HG03571 (cell line): ENCODE results near the gene TSBP1.
"Not testable (repeated sequence)": the region's sequence is repeated elsewhere in the genome, so short reads cannot be mapped to it uniquely, and the experiment has no call there.

Experiments used
- ATAC-seq: cut with Tn5 transposase; IDR thresholded peaks from one replicate; pipeline ENCODE4 v1.9.1; 2021; ENCODE audit not compliant: unreplicated experiment

Gene TSBP1

GRCh38 chr6:32291543-32291942, 80.2 kb downstream of the TSBP1 start:
- ATAC-seq: no peak

DNA sequence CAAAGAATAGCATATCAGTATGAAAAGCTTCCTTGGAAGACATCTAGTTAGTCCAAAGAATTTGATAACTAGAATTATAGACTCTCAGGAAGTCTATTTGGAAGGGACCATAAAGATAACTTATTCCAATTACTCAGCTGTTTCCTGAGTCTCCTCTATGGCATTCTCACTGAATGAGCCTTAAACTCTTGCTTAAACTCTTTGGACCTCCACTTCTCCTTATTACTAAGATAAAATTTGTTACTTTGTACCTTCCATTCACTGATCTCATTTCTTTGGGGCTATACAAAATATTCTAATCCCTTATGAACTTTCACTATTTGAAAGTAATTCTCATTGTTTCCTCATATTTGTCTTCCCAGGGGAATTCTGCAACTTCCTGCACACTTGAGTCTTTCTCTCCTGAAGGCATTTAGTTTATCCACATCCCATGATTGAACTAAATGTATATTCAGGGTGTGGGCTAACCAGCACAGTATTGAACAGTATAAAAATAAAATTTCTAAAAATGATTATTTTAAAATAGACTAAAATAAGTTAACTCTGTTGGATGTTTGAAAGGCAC, 80.7 kb downstream of the TSBP1 start:
- no peak for ATAC-seq

DNA sequence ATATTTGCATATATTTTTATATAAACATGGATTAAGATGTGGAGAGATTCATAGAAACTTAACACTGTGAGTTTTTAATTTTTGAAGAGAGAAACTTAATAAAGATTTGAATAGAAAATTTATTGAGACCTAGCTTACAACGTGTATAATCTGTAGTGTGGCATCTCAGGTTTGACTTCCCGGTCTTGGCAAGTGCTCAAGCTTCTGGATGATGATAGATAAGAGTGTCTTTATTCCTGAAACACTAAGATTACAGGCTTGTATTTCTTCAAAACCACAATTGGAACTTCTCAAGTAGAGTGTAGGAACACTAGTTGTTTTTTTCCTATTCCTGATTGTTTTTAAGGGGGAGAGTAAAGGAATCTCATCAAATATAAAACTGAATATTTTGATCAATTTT, 83.3 kb downstream of the TSBP1 start:
- no peak for ATAC-seq

- not testable (repeated sequence) for ATAC-seq
These were observed 97.7 kb downstream of the TSBP1 start for GRCh38 chr6:32273801-32274577.

GRCh38 chr6:32271429-32271828, 100.3 kb downstream of the TSBP1 start:
- ATAC-seq: no peak

GRCh38 chr6:32268459-32268858, 103.2 kb downstream of the TSBP1 start:
- not testable (repeated sequence) for ATAC-seq

- no peak for ATAC-seq
These were observed 104.7 kb downstream of the TSBP1 start for GRCh38 chr6:32267035-32267434.

DNA sequence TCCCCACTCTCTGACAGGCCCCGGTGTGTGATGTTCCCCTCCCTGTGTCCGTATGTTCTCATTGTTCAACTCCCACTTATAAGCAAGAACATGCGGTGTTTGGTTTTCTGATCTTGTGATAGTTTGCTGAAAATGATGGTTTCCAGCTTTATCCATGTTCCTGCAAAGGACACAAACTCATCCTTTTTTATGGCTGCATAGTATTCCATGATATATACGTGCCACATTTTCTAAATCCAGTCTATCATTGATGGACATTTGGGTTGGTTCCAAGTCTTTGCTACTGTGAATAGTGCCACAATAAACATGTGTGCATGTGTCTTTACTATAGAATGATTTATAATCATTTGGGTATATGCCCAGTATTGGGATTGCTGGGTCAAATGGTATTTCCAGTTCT, 114.4 kb downstream of the TSBP1 start:
- ATAC-seq: not testable (repeated sequence)

DNA sequence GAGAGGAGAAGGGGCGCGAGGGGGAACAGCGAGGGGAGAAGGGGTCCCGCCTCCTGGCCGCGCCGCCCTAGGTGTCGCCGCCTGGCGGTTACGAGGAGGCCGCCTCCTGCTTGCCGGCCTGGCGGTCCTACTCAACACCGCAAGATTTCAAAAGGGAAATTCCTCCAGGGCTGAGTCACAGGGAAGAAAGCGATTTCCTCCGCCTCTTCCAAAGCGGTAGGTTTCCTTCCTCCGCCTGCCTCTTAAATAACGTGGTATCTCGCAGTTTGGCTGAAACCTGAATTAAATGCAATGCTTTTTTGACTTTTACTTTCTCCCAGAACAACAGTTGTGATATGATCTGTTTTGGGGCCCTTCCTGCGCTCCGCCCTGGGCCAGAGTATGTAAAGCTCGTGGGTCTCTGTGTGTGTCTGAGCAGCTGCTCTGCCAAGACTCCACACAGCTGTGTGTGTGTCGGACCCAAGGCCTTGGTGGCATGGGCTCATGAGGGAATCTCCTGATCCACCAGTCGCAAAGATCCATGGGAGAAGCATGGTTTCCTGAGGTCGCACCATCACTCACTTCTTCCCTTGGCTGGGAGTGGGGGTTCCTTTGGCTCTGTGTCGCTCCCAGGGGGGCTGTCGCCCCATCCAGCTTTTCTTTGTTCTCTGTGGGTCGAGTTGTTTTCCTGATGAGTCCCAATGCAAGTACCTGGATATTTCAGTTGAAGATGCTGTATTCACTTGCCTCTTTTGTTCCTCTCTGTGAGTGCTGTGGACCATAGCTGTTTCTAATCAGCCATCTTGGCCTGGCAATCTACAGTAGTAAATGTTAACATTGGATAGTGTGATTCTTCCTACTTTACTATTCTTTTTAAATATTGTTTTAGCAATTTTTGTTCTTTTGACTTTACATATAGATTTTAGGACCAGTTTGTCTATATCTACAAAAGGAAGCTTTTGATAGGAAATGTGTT, 116.2 kb downstream of the TSBP1 start:
- ATAC-seq: no peak

- no peak for ATAC-seq
These were observed 116.9 kb downstream of the TSBP1 start for GRCh38 chr6:32254761-32255198.

DNA sequence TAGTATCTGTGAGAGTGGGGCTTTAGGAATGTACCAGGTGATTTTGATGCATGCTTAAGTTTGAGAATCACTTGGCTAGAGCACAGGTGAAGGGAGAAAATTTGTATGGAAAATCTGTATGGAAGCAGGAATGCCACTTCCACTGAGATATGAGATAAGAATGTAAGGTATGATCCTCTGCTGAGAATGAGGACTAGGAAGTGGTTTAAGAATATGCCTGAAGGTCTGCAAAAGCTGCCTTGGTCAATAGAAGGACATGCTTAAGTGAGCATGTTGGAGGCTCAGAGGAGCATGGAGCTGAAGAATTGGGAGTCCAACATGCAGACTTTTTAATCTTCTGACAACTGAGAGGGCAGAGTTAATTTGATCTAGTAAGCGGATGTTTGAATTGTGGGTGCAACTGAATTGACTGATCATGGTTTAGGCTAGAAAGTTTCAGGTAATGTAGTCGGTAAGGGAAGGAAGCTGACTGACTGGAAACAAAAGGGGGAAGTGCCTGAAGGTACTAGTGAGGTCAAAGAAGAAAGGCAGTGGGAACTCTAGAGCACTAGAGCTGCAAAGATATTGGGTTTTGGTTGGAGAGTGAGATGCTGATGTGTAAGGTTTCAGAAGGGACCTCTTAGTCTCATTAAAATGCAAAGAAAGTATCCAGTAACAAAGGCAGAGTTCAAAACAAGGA, 119.2 kb downstream of the TSBP1 start:
- ATAC-seq: no peak

GRCh38 chr6:32249262-32249661, 122.4 kb downstream of the TSBP1 start:
- ATAC-seq: no peak

- no peak for ATAC-seq
These were observed 124.3 kb downstream of the TSBP1 start for GRCh38 chr6:32247401-32247800.

- no peak for ATAC-seq
These were observed 126.7 kb downstream of the TSBP1 start for GRCh38 chr6:32244946-32245398.

DNA sequence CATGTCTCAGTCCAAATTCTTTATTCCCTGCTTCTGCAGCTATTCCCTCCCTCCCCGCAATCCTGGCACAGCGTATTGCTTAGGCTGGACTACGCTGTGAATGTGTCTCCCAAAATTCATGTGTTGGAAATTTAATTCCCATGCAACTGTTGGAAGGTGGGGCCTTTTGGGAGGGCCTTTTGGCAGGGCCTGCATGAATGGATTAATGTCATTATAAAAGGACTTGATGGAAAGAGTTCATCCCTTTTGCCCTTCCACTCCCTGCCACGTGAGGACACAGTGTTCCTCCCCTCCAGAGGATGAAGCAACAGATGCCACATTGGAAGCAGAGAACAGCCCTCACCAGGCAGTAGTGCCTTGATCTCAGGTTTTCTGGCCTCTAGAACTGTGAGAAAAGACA, 127.4 kb downstream of the TSBP1 start:
- no peak for ATAC-seq
